Left ventricle myocardium inferior (tissue), 1 donor: ENCODE measurements around the gene ZNF652. TPM values are rescaled to one million over a fixed set of nuclear protein-coding genes. Genes with fewer than 3 reads are reported as not detected.
A peak's percentile ranks its signal among the peaks of the same experiment; 100 is the strongest.

Source experiments
- DNase-seq: peaks from one replicate; pipeline ENCODE4 v3.0.0-alpha.2; 2020
- H3K27ac ChIP-seq: fragments of 200-600 bp; replicated peaks from 2 replicates; pipeline ENCODE4 v1.8.0; 2021
- H3K27me3 ChIP-seq: fragments of 200-600 bp; 2 replicates; pipeline ENCODE4 v1.8.0; 2021; ENCODE audit warnings: low read depth
- H3K36me3 ChIP-seq: fragments of 200-600 bp; 2 replicates; pipeline ENCODE4 v1.8.0; 2021
- H3K4me1 ChIP-seq: fragments of 200-600 bp; 2 replicates; pipeline ENCODE4 v1.8.0; 2021
- H3K4me3 ChIP-seq: fragments of 200-600 bp; 2 replicates; pipeline ENCODE4 v1.8.0; 2021; ENCODE audit warnings: mild to moderate bottlenecking, moderate library complexity
- H3K9me3 ChIP-seq: fragments of 200-600 bp; replicated peaks from 2 replicates; pipeline ENCODE4 v1.8.0; 2021
- intact Hi-C: fragments of 100-400 bp; cut with micrococcal nuclease; formaldehyde crosslinking; loops from one replicate; pipeline ENCODE4 v1.11.0; 2022
- total RNA-seq: library from RNA; stranded (reverse); fragmentation: NEBNext Ultra II Directional; extraction: Animal tissue kit (Norgen Biotek cat#: 25700); gene quantifications from one replicate; pipeline ENCODE4 v1.2.1, GENCODE V29; 2021
- TF ChIP-seq, protein P1 (sequence below): fragments of 200-600 bp; IDR thresholded peaks from 2 replicates; pipeline ENCODE4 v1.8.0; 2021; ENCODE audit warnings: antibody characterized with exemption, mild to moderate bottlenecking, borderline replicate concordance
- donor health status: DM: no; HTN: yes; CAD: no; lungs with severe emphysema.

Gene ZNF652
- total RNA-seq, 1 donor from 2014 or later, result 19.2 TPM

DNA sequence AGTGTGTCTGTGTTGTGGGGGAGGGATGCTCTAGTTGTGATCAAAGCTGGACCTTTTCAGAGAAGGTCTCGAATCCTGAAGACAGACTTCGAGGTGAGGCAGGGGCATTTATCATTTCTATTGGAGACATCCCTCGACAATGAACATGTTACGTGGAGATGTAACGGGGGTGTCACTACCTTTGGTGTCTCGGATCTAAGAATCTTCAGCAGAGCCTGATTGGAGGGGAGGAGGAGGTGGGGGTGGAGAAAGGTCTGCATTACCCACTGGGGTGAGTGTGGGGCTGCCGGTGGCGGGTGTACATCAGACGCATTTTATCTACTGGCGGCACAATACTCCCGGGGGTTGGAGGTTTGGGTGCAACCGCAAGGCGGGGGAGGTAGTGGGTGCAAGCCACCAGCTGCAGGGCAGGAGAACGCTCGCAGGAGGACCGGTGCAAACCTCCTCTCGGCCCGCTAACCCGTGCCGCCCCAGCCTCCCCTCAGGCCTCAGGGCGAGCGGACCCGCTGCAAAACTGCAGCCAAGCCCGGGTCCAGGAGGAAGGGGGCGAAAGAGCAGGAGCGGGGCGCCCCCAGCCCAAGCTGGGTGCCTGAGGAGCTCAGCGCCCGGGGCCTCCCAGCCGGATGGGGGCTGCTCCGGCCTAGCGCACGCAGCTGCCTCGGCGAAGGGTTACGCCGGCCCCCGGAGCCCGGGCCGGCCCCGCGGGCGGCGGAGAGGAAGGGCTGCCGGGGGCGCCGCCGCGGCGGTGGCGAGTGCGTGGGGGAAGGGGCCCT lies 735 bp downstream of the ZNF652 start:
- DNase-seq, result peak; percentile 34
- intact Hi-C loops, result no loop called here
- Histone ChIP-seq H3K4me3 (peak overlapping the region; percentile 96), H3K27me3 (no peaks in the 10 kb centered on the region), H3K27ac (peak overlapping the region; percentile 96), H3K4me1 (peaks cover 49% of the 10 kb centered on the region), H3K9me3 (no peaks in the 10 kb centered on the region), H3K36me3 (no peaks in the 10 kb centered on the region)
- TF ChIP-seq, protein P1, sequence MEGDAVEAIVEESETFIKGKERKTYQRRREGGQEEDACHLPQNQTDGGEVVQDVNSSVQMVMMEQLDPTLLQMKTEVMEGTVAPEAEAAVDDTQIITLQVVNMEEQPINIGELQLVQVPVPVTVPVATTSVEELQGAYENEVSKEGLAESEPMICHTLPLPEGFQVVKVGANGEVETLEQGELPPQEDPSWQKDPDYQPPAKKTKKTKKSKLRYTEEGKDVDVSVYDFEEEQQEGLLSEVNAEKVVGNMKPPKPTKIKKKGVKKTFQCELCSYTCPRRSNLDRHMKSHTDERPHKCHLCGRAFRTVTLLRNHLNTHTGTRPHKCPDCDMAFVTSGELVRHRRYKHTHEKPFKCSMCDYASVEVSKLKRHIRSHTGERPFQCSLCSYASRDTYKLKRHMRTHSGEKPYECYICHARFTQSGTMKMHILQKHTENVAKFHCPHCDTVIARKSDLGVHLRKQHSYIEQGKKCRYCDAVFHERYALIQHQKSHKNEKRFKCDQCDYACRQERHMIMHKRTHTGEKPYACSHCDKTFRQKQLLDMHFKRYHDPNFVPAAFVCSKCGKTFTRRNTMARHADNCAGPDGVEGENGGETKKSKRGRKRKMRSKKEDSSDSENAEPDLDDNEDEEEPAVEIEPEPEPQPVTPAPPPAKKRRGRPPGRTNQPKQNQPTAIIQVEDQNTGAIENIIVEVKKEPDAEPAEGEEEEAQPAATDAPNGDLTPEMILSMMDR, result no peak

DNA sequence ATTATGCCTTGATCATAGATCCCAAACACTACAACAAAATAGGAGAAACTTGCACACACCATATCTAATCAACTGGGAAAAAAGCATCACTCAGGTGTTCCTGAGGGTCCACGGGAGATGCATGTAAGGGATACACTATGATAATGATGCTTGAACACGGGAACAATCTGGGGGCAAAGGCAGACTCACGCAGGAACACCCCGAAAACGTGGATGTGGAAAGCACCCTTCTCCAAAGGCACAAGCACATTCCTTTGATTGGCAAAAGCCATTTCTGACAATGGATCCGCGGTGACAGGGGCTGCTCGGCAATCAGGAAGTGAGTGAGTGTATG lies 1.3 kb downstream of the ZNF652 start:
- intact Hi-C loops, result no loop called here
- peak overlapping the region; percentile 96 for H3K27ac ChIP-seq

DNA sequence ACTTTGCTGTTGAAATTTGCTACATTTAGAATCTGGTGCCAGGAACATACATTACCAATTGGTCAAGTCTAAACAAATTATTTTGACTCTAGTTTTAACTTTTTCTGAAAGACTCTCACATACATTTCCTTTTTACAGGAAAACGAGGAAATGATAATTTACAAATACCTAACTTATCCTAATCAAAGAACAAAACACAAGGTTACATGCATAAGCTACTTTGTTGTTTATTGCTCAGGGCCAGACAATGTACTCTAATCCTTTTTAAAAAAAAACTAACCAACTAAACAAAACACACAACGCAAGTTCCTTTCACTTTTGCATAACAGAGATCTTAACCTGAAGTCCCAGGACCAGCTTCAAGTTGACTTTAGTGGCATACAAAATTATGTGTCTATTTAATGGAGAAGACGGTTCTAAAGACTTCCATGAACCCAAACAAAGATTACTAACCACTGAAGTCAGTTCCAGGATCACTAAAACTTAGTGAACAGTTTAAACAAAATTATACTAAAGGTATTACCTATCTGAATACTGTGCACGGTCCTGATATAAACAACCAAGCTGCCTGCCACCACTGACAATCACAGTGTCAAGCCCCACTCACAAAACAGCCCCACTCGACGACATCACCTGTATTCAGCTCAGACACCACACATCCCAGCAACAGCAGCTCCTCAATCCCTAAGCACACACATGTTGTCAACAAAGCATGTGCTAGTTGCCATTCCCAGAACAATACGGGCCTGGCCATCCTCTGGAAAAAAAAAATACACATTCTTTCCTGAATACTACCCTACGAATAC lies 1.9 kb downstream of the ZNF652 start:
- Histone ChIP-seq H3K27me3 (no peaks in the 10 kb centered on the region), H3K4me1 (peaks cover 49% of the 10 kb centered on the region), H3K36me3 (no peaks in the 10 kb centered on the region), H3K4me3 (peak overlapping the region; percentile 96), H3K27ac (peak overlapping the region; percentile 96), H3K9me3 (no peaks in the 10 kb centered on the region)
- DNase-seq, result no peak
- intact Hi-C loops, result no loop called here
- TF ChIP-seq, protein P1, result no peak

More for the DNA sequence above, 1.3 kb downstream of the ZNF652 start:
- peaks cover 49% of the 10 kb centered on the region for H3K4me1 ChIP-seq
- peak overlapping the region; percentile 96 for H3K4me3 ChIP-seq
- H3K9me3 ChIP-seq, result no peaks in the 10 kb centered on the region
- TF ChIP-seq, protein P1, result no peak
- no peaks in the 10 kb centered on the region for H3K36me3 ChIP-seq
- DNase-seq, result no peak
- no peaks in the 10 kb centered on the region for H3K27me3 ChIP-seq

DNA sequence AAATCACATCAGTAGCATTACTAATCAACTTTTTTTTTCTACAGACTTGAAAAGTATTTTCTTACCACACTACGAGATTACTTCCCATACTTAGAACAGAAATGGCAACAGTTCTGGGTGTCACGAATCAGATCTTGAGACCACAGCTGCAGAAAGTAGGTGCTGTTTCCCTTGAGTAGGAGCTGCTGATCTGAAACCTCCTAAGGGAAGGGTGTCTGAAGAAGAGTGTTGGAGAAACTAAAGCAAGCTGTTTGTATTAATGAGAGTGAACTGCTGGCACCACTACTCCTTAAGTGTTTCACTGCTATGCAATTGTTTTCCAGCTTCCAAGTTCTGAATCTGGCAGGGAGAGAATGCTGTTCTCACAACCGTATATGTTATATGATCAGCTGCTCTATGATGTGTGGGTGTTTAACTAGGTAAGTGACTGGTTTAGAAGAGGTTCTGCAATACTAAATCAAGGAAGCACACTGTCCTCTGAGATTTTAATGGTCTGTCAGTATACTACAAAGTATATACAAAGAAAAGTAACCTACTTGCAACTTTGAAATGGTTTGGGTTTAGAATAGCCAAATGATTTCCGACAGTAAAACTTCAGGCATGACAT lies 3.3 kb downstream of the ZNF652 start:
- DNase-seq, result no peak
- Histone ChIP-seq H3K27ac (no peak overlapping the region), H3K27me3 (no peaks in the 10 kb centered on the region), H3K36me3 (no peaks in the 10 kb centered on the region), H3K4me3 (no peak overlapping the region), H3K4me1 (peaks cover 56% of the 10 kb centered on the region), H3K9me3 (no peaks in the 10 kb centered on the region)
- intact Hi-C loops, result no loop called here
- TF ChIP-seq, protein P1, result no peak

DNA sequence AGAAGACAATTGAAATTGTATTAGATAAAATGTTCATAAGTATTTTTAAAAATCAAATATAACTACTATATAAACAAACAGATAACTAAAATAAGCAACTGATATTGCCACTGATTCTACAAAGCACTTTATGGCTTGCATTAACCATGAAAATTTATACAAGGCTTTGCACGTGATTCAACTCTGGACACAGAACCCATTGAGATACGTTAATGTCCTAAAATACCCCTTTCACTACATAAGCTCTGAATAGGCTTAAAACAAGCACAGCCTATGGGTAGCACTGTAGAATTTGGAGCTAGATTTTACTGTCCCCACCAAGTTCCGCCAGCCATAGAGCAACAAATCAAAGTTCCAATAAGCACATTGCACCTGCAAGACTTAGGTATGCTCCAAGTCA lies 4.5 kb downstream of the ZNF652 start:
- DNase-seq, result no peak
- Histone ChIP-seq H3K27ac (no peak overlapping the region), H3K4me3 (no peak overlapping the region), H3K27me3 (no peaks in the 10 kb centered on the region), H3K9me3 (no peaks in the 10 kb centered on the region), H3K36me3 (no peaks in the 10 kb centered on the region), H3K4me1 (peaks cover 58% of the 10 kb centered on the region)
- TF ChIP-seq, protein P1, result no peak
- intact Hi-C loops, result no loop called here
